Measurements from ENCODE around the gene UNC79.

The UNC79 gene

GRCh38 chr14:93533437-93533836, 102.7 kb downstream of the UNC79 start:
- Histone ChIP-seq H2BK15ac (ENCODE audit: low read depth, poor library complexity, severe bottlenecking) (no peak overlapping the region), H3K4me1 (ENCODE audit: control insufficient read depth, insufficient read depth, low read depth, low read length) (no peaks in the 10 kb centered on the region), H2BK12ac (ENCODE audit: low read length in 2 of 2) (no peak overlapping the region), H3K4ac (ENCODE audit: low read depth in 1 of 2, low read length in 2 of 2) (no peak overlapping the region), H2BK120ac (ENCODE audit: low read depth, low read length) (no peak overlapping the region), H4K91ac (ENCODE audit: low read length) (no peak overlapping the region), H3K36me3 (ENCODE audit: control insufficient read depth in 1 of 2, insufficient read depth in 2 of 2, low read depth in 1 of 2, low read length in 2 of 2) (no peaks in the 10 kb centered on the region), H3K14ac (ENCODE audit: low read length in 2 of 2) (no peak overlapping the region), H2AFZ (ENCODE audit: low read depth, low read length) (no peak overlapping the region), H2BK5ac (ENCODE audit: low read depth, low read length, poor library complexity, severe bottlenecking) (no peak overlapping the region), H3K23ac (ENCODE audit: low read length in 2 of 2) (no peak overlapping the region), H3K4me2 (ENCODE audit: low read length, poor library complexity, severe bottlenecking) (no peak overlapping the region), H4K8ac (ENCODE audit: low read length) (no peak overlapping the region), H3K27ac (ENCODE audit: low read length, poor library complexity, severe bottlenecking) (no peak overlapping the region), H3K79me1 (replicated peaks; ENCODE audit: low read length, poor library complexity, severe bottlenecking) (no peaks in the 10 kb centered on the region), H3K9me3 (ENCODE audit: control insufficient read depth, low read length) (no peaks in the 10 kb centered on the region), H3K9ac (ENCODE audit: low read length) (no peak overlapping the region), H2AK5ac (ENCODE audit: low read length, severe bottlenecking) (no peak overlapping the region), H3K18ac (ENCODE audit: low read depth in 1 of 2, low read length in 2 of 2) (no peak overlapping the region), H3K4me3 (ENCODE audit: insufficient read depth in 1 of 2, low read depth in 1 of 2, low read length in 2 of 2) (no peak overlapping the region), H3K27me3 (ENCODE audit: control insufficient read depth in 1 of 2, insufficient read depth in 1 of 2, low read length in 2 of 2) (peaks cover 0 to 4% of the 10 kb centered on the region in 2 experiments)
- WGBS = 43% methylated on average over 1 of the region's 2 CpGs
- DNase-seq = no peak

GRCh38 chr14:93533842-93534241, 103.1 kb downstream of the UNC79 start:
- Histone ChIP-seq H2AFZ (ENCODE audit: low read depth, low read length) (no peak overlapping the region), H3K27me3 (ENCODE audit: control insufficient read depth in 1 of 2, insufficient read depth in 1 of 2, low read length in 2 of 2) (peaks cover 0 to 4% of the 10 kb centered on the region in 2 experiments), H3K18ac (ENCODE audit: low read depth in 1 of 2, low read length in 2 of 2) (no peak overlapping the region), H2BK15ac (ENCODE audit: low read depth, poor library complexity, severe bottlenecking) (no peak overlapping the region), H3K14ac (ENCODE audit: low read length in 2 of 2) (no peak overlapping the region), H4K91ac (ENCODE audit: low read length) (no peak overlapping the region), H2BK120ac (ENCODE audit: low read depth, low read length) (no peak overlapping the region), H3K4me1 (ENCODE audit: control insufficient read depth, insufficient read depth, low read depth, low read length) (no peaks in the 10 kb centered on the region), H3K79me1 (replicated peaks; ENCODE audit: low read length, poor library complexity, severe bottlenecking) (no peaks in the 10 kb centered on the region), H2BK12ac (ENCODE audit: low read length in 2 of 2) (no peak overlapping the region), H3K9ac (ENCODE audit: low read length) (no peak overlapping the region), H3K4ac (ENCODE audit: low read depth in 1 of 2, low read length in 2 of 2) (no peak overlapping the region), H3K4me3 (ENCODE audit: insufficient read depth in 1 of 2, low read depth in 1 of 2, low read length in 2 of 2) (no peak overlapping the region), H4K8ac (ENCODE audit: low read length) (no peak overlapping the region), H3K23ac (ENCODE audit: low read length in 2 of 2) (no peak overlapping the region), H3K4me2 (ENCODE audit: low read length, poor library complexity, severe bottlenecking) (no peak overlapping the region), H2AK5ac (ENCODE audit: low read length, severe bottlenecking) (no peak overlapping the region), H2BK5ac (ENCODE audit: low read depth, low read length, poor library complexity, severe bottlenecking) (no peak overlapping the region), H3K27ac (ENCODE audit: low read length, poor library complexity, severe bottlenecking) (no peak overlapping the region), H3K36me3 (ENCODE audit: control insufficient read depth in 1 of 2, insufficient read depth in 2 of 2, low read depth in 1 of 2, low read length in 2 of 2) (no peaks in the 10 kb centered on the region), H3K9me3 (ENCODE audit: control insufficient read depth, low read length) (no peaks in the 10 kb centered on the region)
- no peak for DNase-seq

- no peak overlapping the region for H3K9ac ChIP-seq (ENCODE audit: low read length)
- no peak overlapping the region for H2BK12ac ChIP-seq (ENCODE audit: low read length in 2 of 2)
- H3K36me3 ChIP-seq (ENCODE audit: control insufficient read depth in 1 of 2, insufficient read depth in 2 of 2, low read depth in 1 of 2, low read length in 2 of 2) = no peaks in the 10 kb centered on the region
- no peaks in the 10 kb centered on the region for H3K79me1 ChIP-seq (replicated peaks; ENCODE audit: low read length, poor library complexity, severe bottlenecking)
- no peak overlapping the region for H2BK120ac ChIP-seq (ENCODE audit: low read depth, low read length)
- H2BK5ac ChIP-seq (ENCODE audit: low read depth, low read length, poor library complexity, severe bottlenecking) = no peak overlapping the region
- no peak overlapping the region for H3K4me2 ChIP-seq (ENCODE audit: low read length, poor library complexity, severe bottlenecking)
- H3K4ac ChIP-seq (ENCODE audit: low read depth in 1 of 2, low read length in 2 of 2) = no peak overlapping the region
- no peak overlapping the region for H4K91ac ChIP-seq (ENCODE audit: low read length)
- no peaks in the 10 kb centered on the region for H3K9me3 ChIP-seq (ENCODE audit: control insufficient read depth, low read length)
- H3K27me3 ChIP-seq (ENCODE audit: control insufficient read depth in 1 of 2, insufficient read depth in 1 of 2, low read length in 2 of 2) = peaks cover 0 to 7% of the 10 kb centered on the region in 2 experiments
- no peak for DNase-seq
- H3K4me3 ChIP-seq (ENCODE audit: insufficient read depth in 1 of 2, low read depth in 1 of 2, low read length in 2 of 2) = no peak overlapping the region
- WGBS = 82% methylated on average over 3 of the region's 3 CpGs
- no peak overlapping the region for H2AK5ac ChIP-seq (ENCODE audit: low read length, severe bottlenecking)
- H3K23ac ChIP-seq (ENCODE audit: low read length in 2 of 2) = no peak overlapping the region
- no peak overlapping the region for H3K18ac ChIP-seq (ENCODE audit: low read depth in 1 of 2, low read length in 2 of 2)
- H4K8ac ChIP-seq (ENCODE audit: low read length) = no peak overlapping the region
- H3K14ac ChIP-seq (ENCODE audit: low read length in 2 of 2) = no peak overlapping the region
- H3K4me1 ChIP-seq (ENCODE audit: control insufficient read depth, insufficient read depth, low read depth, low read length) = no peaks in the 10 kb centered on the region
- no peak overlapping the region for H2AFZ ChIP-seq (ENCODE audit: low read depth, low read length)
- no peak overlapping the region for H2BK15ac ChIP-seq (ENCODE audit: low read depth, poor library complexity, severe bottlenecking)
- H3K27ac ChIP-seq (ENCODE audit: low read length, poor library complexity, severe bottlenecking) = no peak overlapping the region
Measured at GRCh38 chr14:93535537-93535936, 104.8 kb downstream of the UNC79 start.

- H2BK15ac ChIP-seq (ENCODE audit: low read depth, poor library complexity, severe bottlenecking) = no peak overlapping the region
- no peak overlapping the region for H3K18ac ChIP-seq (ENCODE audit: low read depth in 1 of 2, low read length in 2 of 2)
- H3K27ac ChIP-seq (ENCODE audit: low read length, poor library complexity, severe bottlenecking) = no peak overlapping the region
- no peak overlapping the region for H3K9ac ChIP-seq (ENCODE audit: low read length)
- no peak for DNase-seq
- no peaks in the 10 kb centered on the region for H3K9me3 ChIP-seq (ENCODE audit: control insufficient read depth, low read length)
- H3K27me3 ChIP-seq (ENCODE audit: control insufficient read depth in 1 of 2, insufficient read depth in 1 of 2, low read length in 2 of 2) = peaks cover 0 to 8% of the 10 kb centered on the region in 2 experiments
- no peaks in the 10 kb centered on the region for H3K36me3 ChIP-seq (ENCODE audit: control insufficient read depth in 1 of 2, insufficient read depth in 2 of 2, low read depth in 1 of 2, low read length in 2 of 2)
- 84% methylated on average over 8 of the region's 8 CpGs for WGBS
- H2AFZ ChIP-seq (ENCODE audit: low read depth, low read length) = no peak overlapping the region
- H4K91ac ChIP-seq (ENCODE audit: low read length) = no peak overlapping the region
- no peaks in the 10 kb centered on the region for H3K4me1 ChIP-seq (ENCODE audit: control insufficient read depth, insufficient read depth, low read depth, low read length)
- no peak overlapping the region for H2BK120ac ChIP-seq (ENCODE audit: low read depth, low read length)
- H2BK12ac ChIP-seq (ENCODE audit: low read length in 2 of 2) = no peak overlapping the region
- no peak overlapping the region for H3K4me2 ChIP-seq (ENCODE audit: low read length, poor library complexity, severe bottlenecking)
- H2AK5ac ChIP-seq (ENCODE audit: low read length, severe bottlenecking) = no peak overlapping the region
- no peaks in the 10 kb centered on the region for H3K79me1 ChIP-seq (replicated peaks; ENCODE audit: low read length, poor library complexity, severe bottlenecking)
- no peak overlapping the region for H3K4me3 ChIP-seq (ENCODE audit: insufficient read depth in 1 of 2, low read depth in 1 of 2, low read length in 2 of 2)
- H4K8ac ChIP-seq (ENCODE audit: low read length) = no peak overlapping the region
- H3K14ac ChIP-seq (ENCODE audit: low read length in 2 of 2) = no peak overlapping the region
- no peak overlapping the region for H2BK5ac ChIP-seq (ENCODE audit: low read depth, low read length, poor library complexity, severe bottlenecking)
- no peak overlapping the region for H3K23ac ChIP-seq (ENCODE audit: low read length in 2 of 2)
- no peak overlapping the region for H3K4ac ChIP-seq (ENCODE audit: low read depth in 1 of 2, low read length in 2 of 2)
Measured at GRCh38 chr14:93536945-93537344, 106.2 kb downstream of the UNC79 start.

All from mesenchymal stem cell (in vitro differentiated cells and primary cell).